ENCODE measurements around the gene ALKBH4.

DNA sequence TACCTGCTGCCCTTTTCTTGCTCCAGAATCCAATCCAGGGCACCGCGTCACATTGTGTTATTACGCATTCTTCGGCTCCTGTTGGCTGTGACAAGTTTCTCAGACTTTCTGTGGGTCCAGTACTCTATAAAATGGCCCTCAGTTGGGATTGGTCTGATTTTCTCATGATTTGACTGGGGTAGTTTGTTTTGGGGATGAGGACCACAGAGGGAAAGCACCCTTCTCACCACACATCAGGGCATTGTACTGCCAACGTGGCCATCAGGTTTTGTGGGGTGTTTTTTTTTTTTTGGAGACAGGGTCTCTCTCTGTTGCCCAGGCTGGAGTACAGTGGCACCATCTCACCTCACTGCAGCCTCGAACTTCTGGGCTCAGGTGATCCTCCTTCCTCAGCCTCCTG lies 48.3 kb downstream of the ALKBH4 start:
- no peak for TF ChIP-seq CTCF (IDR thresholded peaks at IDR 0.05)
- no peak for TF ChIP-seq POLR2AphosphoS5 (IDR thresholded peaks at IDR 0.05)

Data from prostate gland (tissue), 2 donors.